Endodermal cell (in vitro differentiated cells): ENCODE results near the gene TMEM87B. TPM values are rescaled to one million over a fixed set of nuclear protein-coding genes. Genes with fewer than 3 reads are reported as not detected.

Experiments used
- DNase-seq: peaks from one replicate; pipeline ENCODE4 v3.0.0-alpha.2; 2017
- H3K27ac ChIP-seq: 2 replicates; pipeline ENCODE4 v1.5.1; 2013; ENCODE audit warnings: mild to moderate bottlenecking, low read depth, low read length, moderate library complexity
- H3K27me3 ChIP-seq: 2 replicates; pipeline ENCODE4 v1.6.1; 2013; ENCODE audit warnings: mild to moderate bottlenecking, low read length, moderate library complexity; ENCODE audit not compliant: insufficient read depth, control insufficient read depth, poor library complexity, severe bottlenecking
- H3K36me3 ChIP-seq: 2 replicates; pipeline ENCODE4 v1.7.0; 2013; ENCODE audit warnings: mild to moderate bottlenecking, low read length, moderate library complexity; ENCODE audit not compliant: control insufficient read depth, insufficient read depth
- H3K4me1 ChIP-seq: one replicate; pipeline ENCODE4 v1.7.0; 2013; ENCODE audit warnings: low read length; ENCODE audit not compliant: control insufficient read depth, insufficient read depth
- H3K4me3 ChIP-seq: 2 replicates; pipeline ENCODE4 v1.5.1; 2013; ENCODE audit warnings: mild to moderate bottlenecking, low read length, moderate library complexity
- H3K9ac ChIP-seq: 2 replicates; pipeline ENCODE4 v1.6.1; 2013; ENCODE audit warnings: mild to moderate bottlenecking, low read length, moderate library complexity; ENCODE audit not compliant: poor library complexity, severe bottlenecking; ENCODE audit errors: extremely low read depth
- H3K9me3 ChIP-seq: 2 replicates; pipeline ENCODE4 v1.6.1; 2013; ENCODE audit warnings: mild to moderate bottlenecking, low read length, moderate library complexity; ENCODE audit not compliant: control insufficient read depth
- H3K27ac Mint-ChIP-seq: 2 replicates; pipeline ENCODE4 v1.8.0; 2020; ENCODE audit warnings: mixed read lengths
- H3K27me3 Mint-ChIP-seq: 2 replicates; pipeline ENCODE4 v1.8.0; 2021; ENCODE audit warnings: mild to moderate bottlenecking, mixed read lengths; ENCODE audit not compliant: insufficient read depth
- H3K36me3 Mint-ChIP-seq: 2 replicates; pipeline ENCODE4 v1.8.0; 2020; ENCODE audit warnings: low read depth, mixed read lengths
- H3K4me1 Mint-ChIP-seq: 2 replicates; pipeline ENCODE4 v1.8.0; 2020; ENCODE audit warnings: mixed read lengths
- H3K4me3 Mint-ChIP-seq: 2 replicates; pipeline ENCODE4 v1.8.0; 2020; ENCODE audit warnings: mild to moderate bottlenecking, moderate library complexity, mixed read lengths
- H3K9me3 Mint-ChIP-seq: 2 replicates; pipeline ENCODE4 v1.8.0; 2020; ENCODE audit warnings: mild to moderate bottlenecking, mixed read lengths
- WGBS, 2 experiments: methylation state at CpG; one replicate each; pipeline versions ENCODE4 v1.1.5 to v1.1.7; 2013; ENCODE audit warnings: missing lambda C conversion rate in 2 of 2, mixed read lengths in 1 of 2; ENCODE audit not compliant: insufficient coverage in 1 of 2, insufficient read length in 1 of 2; 5-methylcytosine and 5-hydroxymethylcytosine counted together
- total RNA-seq, 2 donors: library from RNA; stranded (reverse); fragmentation: NEBNext Ultra II Directional in 1 of 2; extraction: Animal tissue kit (Norgen Biotek cat#: 25700) in 1 of 2; gene quantifications; 2 replicates in 1 of 2; 3 replicates in 1 of 2; pipeline ENCODE4 v1.2.1, GENCODE V29; 2021
- TF ChIP-seq, protein P1 (sequence below): fragments of 200-600 bp; sonication (generic); conservative IDR thresholded peaks from 2 replicates; pipeline ENCODE4 v1.5.0; 2021; ENCODE audit warnings: antibody characterized with exemption, mild to moderate bottlenecking

TMEM87B gene
- total RNA-seq, 2 donors from 2014 or later, result 20.2 to 22.3 TPM

DNA sequence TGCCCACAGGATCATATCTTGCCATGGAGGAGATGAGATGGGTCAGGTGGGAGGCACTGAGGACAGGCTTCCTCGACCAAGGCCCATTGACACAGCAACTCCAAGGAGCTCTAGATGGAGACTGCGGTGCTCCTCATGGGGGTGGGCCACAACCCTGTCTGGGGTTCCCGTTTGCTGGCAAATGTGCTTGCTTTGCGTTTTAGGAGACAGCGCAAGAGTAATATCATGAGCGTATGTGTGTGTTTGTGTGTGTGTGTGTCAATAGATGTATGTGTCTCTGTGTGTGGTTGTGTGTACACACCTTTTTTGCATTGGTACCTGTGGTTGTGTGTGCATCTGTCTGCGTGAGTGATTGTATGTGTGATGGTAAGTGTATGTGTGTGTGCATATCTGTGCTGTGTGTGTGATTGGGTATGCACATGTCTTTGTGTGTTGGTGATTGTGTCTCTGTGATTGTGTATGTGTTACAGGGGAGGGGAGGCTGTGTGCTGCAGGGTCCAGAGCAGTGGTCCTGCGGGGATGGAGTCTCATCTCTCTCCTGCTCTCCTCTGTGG is 87.5 kb downstream of the TMEM87B start:
- Histone ChIP-seq H3K36me3 (no peaks in the 10 kb centered on the region), H3K27me3 (peaks cover 47% of the 10 kb centered on the region), H3K27ac (no peak overlapping the region), H3K4me1 (peaks cover 3% of the 10 kb centered on the region), H3K4me3 (no peak overlapping the region), H3K9me3 (no peaks in the 10 kb centered on the region), H3K9ac (no peak overlapping the region)
- TF ChIP-seq, protein P1, sequence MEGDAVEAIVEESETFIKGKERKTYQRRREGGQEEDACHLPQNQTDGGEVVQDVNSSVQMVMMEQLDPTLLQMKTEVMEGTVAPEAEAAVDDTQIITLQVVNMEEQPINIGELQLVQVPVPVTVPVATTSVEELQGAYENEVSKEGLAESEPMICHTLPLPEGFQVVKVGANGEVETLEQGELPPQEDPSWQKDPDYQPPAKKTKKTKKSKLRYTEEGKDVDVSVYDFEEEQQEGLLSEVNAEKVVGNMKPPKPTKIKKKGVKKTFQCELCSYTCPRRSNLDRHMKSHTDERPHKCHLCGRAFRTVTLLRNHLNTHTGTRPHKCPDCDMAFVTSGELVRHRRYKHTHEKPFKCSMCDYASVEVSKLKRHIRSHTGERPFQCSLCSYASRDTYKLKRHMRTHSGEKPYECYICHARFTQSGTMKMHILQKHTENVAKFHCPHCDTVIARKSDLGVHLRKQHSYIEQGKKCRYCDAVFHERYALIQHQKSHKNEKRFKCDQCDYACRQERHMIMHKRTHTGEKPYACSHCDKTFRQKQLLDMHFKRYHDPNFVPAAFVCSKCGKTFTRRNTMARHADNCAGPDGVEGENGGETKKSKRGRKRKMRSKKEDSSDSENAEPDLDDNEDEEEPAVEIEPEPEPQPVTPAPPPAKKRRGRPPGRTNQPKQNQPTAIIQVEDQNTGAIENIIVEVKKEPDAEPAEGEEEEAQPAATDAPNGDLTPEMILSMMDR, result no peak
- H3K36me3 Mint-ChIP-seq, result no peaks in the 10 kb centered on the region
- H3K9me3 Mint-ChIP-seq, result no peaks in the 10 kb centered on the region
- H3K4me3 Mint-ChIP-seq, result no peak overlapping the region
- H3K27ac Mint-ChIP-seq, result no peak overlapping the region
- H3K27me3 Mint-ChIP-seq, result peaks cover 45% of the 10 kb centered on the region
- 83 to 89% methylated on average over 1 to 8 of the region's 8 CpGs for WGBS, 2 experiments
- H3K4me1 Mint-ChIP-seq, result peaks cover 2% of the 10 kb centered on the region
- DNase-seq, result no peak

GRCh38 chr2:112143150-112143549 is 88.1 kb downstream of the TMEM87B start:
- no peak for DNase-seq
- Mint-ChIP-seq H3K9me3 (no peaks in the 10 kb centered on the region), H3K4me1 (no peaks in the 10 kb centered on the region), H3K27me3 (peaks cover 41% of the 10 kb centered on the region), H3K27ac (no peak overlapping the region), H3K4me3 (no peak overlapping the region), H3K36me3 (no peaks in the 10 kb centered on the region)
- peaks cover 42% of the 10 kb centered on the region for H3K27me3 ChIP-seq
- 94% methylated on average over 5 of the region's 5 CpGs; no CpG with 5 or more reads in 1 of the 2 experiments for WGBS, 2 experiments
- no peaks in the 10 kb centered on the region for H3K9me3 ChIP-seq
- no peaks in the 10 kb centered on the region for H3K36me3 ChIP-seq
- TF ChIP-seq, protein P1, result no peak
- H3K27ac ChIP-seq, result no peak overlapping the region
- H3K4me3 ChIP-seq, result no peak overlapping the region
- H3K9ac ChIP-seq, result no peak overlapping the region
- H3K4me1 ChIP-seq, result no peaks in the 10 kb centered on the region

GRCh38 chr2:112144966-112145365 is 89.9 kb downstream of the TMEM87B start:
- Histone ChIP-seq H3K36me3 (no peaks in the 10 kb centered on the region), H3K9me3 (no peaks in the 10 kb centered on the region), H3K4me1 (no peaks in the 10 kb centered on the region), H3K27me3 (peaks cover 32% of the 10 kb centered on the region), H3K9ac (no peak overlapping the region), H3K4me3 (no peak overlapping the region), H3K27ac (no peak overlapping the region)
- TF ChIP-seq, protein P1, result no peak
- no peak overlapping the region for H3K4me3 Mint-ChIP-seq
- H3K36me3 Mint-ChIP-seq, result no peaks in the 10 kb centered on the region
- 92 to 99% methylated on average over 5 to 6 of the region's 6 CpGs for WGBS, 2 experiments
- no peaks in the 10 kb centered on the region for H3K4me1 Mint-ChIP-seq
- H3K9me3 Mint-ChIP-seq, result no peaks in the 10 kb centered on the region
- no peak for DNase-seq
- peaks cover 36% of the 10 kb centered on the region for H3K27me3 Mint-ChIP-seq
- no peak overlapping the region for H3K27ac Mint-ChIP-seq
